ENCODE data around the gene TBC1D16.

TBC1D16 gene

GRCh38 chr17:80082403-80083135, 46.9 kb upstream of the TBC1D16 start:
- Histone ChIP-seq H3K27ac (ENCODE audit: low read length) (no peak overlapping the region), H4K20me1 (ENCODE audit: insufficient read depth, low read length) (no peaks in the 10 kb centered on the region), H3K36me3 (ENCODE audit: insufficient read depth, low read length) (no peaks in the 10 kb centered on the region), H3K27me3 (ENCODE audit: insufficient read depth, low read length, poor library complexity) (peaks cover 4% of the 10 kb centered on the region), H3K79me2 (ENCODE audit: insufficient read depth, low read length) (no peaks in the 10 kb centered on the region), H3K9ac (ENCODE audit: low read depth, low read length) (peak overlapping the region; percentile 20; the same call in 1 of the 2 replicates), H3K9me3 (ENCODE audit: insufficient read depth, low read length, severe bottlenecking) (no peaks in the 10 kb centered on the region), H3K4me3 (ENCODE audit: low read depth in 1 of 2, low read length in 2 of 2) (no peak overlapping the region), H2AFZ (ENCODE audit: low read depth, low read length) (peak overlapping the region; percentile 23), H3K4me2 (ENCODE audit: insufficient read depth, low read length) (peak overlapping the region; percentile 28), H3K4me1 (ENCODE audit: insufficient read depth, low read length) (peaks cover 8% of the 10 kb centered on the region)
- peak; percentile 76 for DNase-seq
- TF ChIP-seq CTCF (IDR thresholded peaks at IDR 0.05; ENCODE audit: borderline replicate concordance, extremely low read depth, low read length, poor library complexity, severe bottlenecking) = peak; percentile 82
- TF ChIP-seq EZH2 (IDR thresholded peaks at IDR 0.05; ENCODE audit: borderline replicate concordance, low read depth, low read length, severe bottlenecking) = no peak
- ATAC-seq (ENCODE audit: insufficient read depth, low read depth) = peak; percentile 85

GRCh38 chr17:80081596-80081995, 45.9 kb upstream of the TBC1D16 start:
- H3K27me3 ChIP-seq (ENCODE audit: insufficient read depth, low read length, poor library complexity) = no peaks in the 10 kb centered on the region
- no peak for ATAC-seq (ENCODE audit: insufficient read depth, low read depth)
- no peak for TF ChIP-seq EZH2 (IDR thresholded peaks at IDR 0.05; ENCODE audit: borderline replicate concordance, low read depth, low read length, severe bottlenecking)
- no peak for TF ChIP-seq CTCF (IDR thresholded peaks at IDR 0.05; ENCODE audit: borderline replicate concordance, extremely low read depth, low read length, poor library complexity, severe bottlenecking)

GRCh38 chr17:80080081-80080480, 44.4 kb upstream of the TBC1D16 start:
- Histone ChIP-seq H3K4me1 (ENCODE audit: insufficient read depth, low read length) (peaks cover 8% of the 10 kb centered on the region), H3K9ac (ENCODE audit: low read depth, low read length) (no peak overlapping the region), H3K36me3 (ENCODE audit: insufficient read depth, low read length) (no peaks in the 10 kb centered on the region), H3K9me3 (ENCODE audit: insufficient read depth, low read length, severe bottlenecking) (no peaks in the 10 kb centered on the region), H2AFZ (ENCODE audit: low read depth, low read length) (no peak overlapping the region), H4K20me1 (ENCODE audit: insufficient read depth, low read length) (no peaks in the 10 kb centered on the region), H3K4me2 (ENCODE audit: insufficient read depth, low read length) (no peak overlapping the region), H3K4me3 (ENCODE audit: low read depth in 1 of 2, low read length in 2 of 2) (no peak overlapping the region), H3K79me2 (ENCODE audit: insufficient read depth, low read length) (no peaks in the 10 kb centered on the region), H3K27ac (ENCODE audit: low read length) (no peak overlapping the region), H3K27me3 (ENCODE audit: insufficient read depth, low read length, poor library complexity) (no peaks in the 10 kb centered on the region)
- ATAC-seq (ENCODE audit: insufficient read depth, low read depth) (no peak), DNase-seq (no peak)
- no peak for TF ChIP-seq EZH2 (IDR thresholded peaks at IDR 0.05; ENCODE audit: borderline replicate concordance, low read depth, low read length, severe bottlenecking)
- no peak for TF ChIP-seq CTCF (IDR thresholded peaks at IDR 0.05; ENCODE audit: borderline replicate concordance, extremely low read depth, low read length, poor library complexity, severe bottlenecking)

More at GRCh38 chr17:80081596-80081995, 45.9 kb upstream of the TBC1D16 start:
- Histone ChIP-seq H3K9ac (ENCODE audit: low read depth, low read length) (no peak overlapping the region), H3K4me2 (ENCODE audit: insufficient read depth, low read length) (no peak overlapping the region), H3K9me3 (ENCODE audit: insufficient read depth, low read length, severe bottlenecking) (no peaks in the 10 kb centered on the region), H4K20me1 (ENCODE audit: insufficient read depth, low read length) (no peaks in the 10 kb centered on the region), H3K36me3 (ENCODE audit: insufficient read depth, low read length) (no peaks in the 10 kb centered on the region), H3K4me1 (ENCODE audit: insufficient read depth, low read length) (peaks cover 8% of the 10 kb centered on the region), H3K4me3 (ENCODE audit: low read depth in 1 of 2, low read length in 2 of 2) (no peak overlapping the region), H2AFZ (ENCODE audit: low read depth, low read length) (no peak overlapping the region), H3K79me2 (ENCODE audit: insufficient read depth, low read length) (no peaks in the 10 kb centered on the region), H3K27ac (ENCODE audit: low read length) (no peak overlapping the region)
- no peak for DNase-seq
